Bone marrow (tissue), 2 donors: ENCODE data around the gene DMBT1.
"Not testable (repeated sequence)": the region's sequence is repeated elsewhere in the genome, so short reads cannot be mapped to it uniquely, and the experiment has no call there.

ENCODE experiments used
- DNase-seq, 2 donors: peaks; one replicate each; lab custom pipeline; 2025; lab: John Stamatoyannopoulos, UW

DMBT1 gene

GRCh38 chr10:122586070-122586469 is 25.5 kb downstream of the DMBT1 start:
- not testable (repeated sequence) for DNase-seq

GRCh38 chr10:122587098-122587760 is 26.7 kb downstream of the DMBT1 start:
- no peak for DNase-seq

GRCh38 chr10:122588381-122588780 is 27.8 kb downstream of the DMBT1 start:
- no peak for DNase-seq

- no peak for DNase-seq
Observed at GRCh38 chr10:122590153-122590552, 29.6 kb downstream of the DMBT1 start.

GRCh38 chr10:122591736-122592135 is 31.2 kb downstream of the DMBT1 start:
- DNase-seq: no peak

GRCh38 chr10:122592161-122592560 is 31.6 kb downstream of the DMBT1 start:
- no peak for DNase-seq

- DNase-seq: no peak
Observed at GRCh38 chr10:122617476-122618270, 57.1 kb downstream of the DMBT1 start.

- DNase-seq: no peak
Observed at GRCh38 chr10:122618461-122619165, 58.1 kb downstream of the DMBT1 start.

GRCh38 chr10:122620961-122621360 is 60.4 kb downstream of the DMBT1 start:
- DNase-seq: not testable (repeated sequence)

- no peak for DNase-seq
Observed at GRCh38 chr10:122624546-122624945, 64.0 kb downstream of the DMBT1 start.

- no peak for DNase-seq
Observed at GRCh38 chr10:122630526-122630925, 70.0 kb downstream of the DMBT1 start.

- DNase-seq: no peak
Observed at GRCh38 chr10:122632031-122632430, 71.5 kb downstream of the DMBT1 start.

GRCh38 chr10:122632576-122632975 is 72.0 kb downstream of the DMBT1 start:
- no peak for DNase-seq

- no peak for DNase-seq
Observed at GRCh38 chr10:122636953-122637352, 76.4 kb downstream of the DMBT1 start.

- DNase-seq: no peak
Observed at GRCh38 chr10:122637376-122637775, 76.8 kb downstream of the DMBT1 start.

- DNase-seq: no peak
Observed at GRCh38 chr10:122638106-122638505, 77.6 kb downstream of the DMBT1 start.

- DNase-seq: no peak
Observed at GRCh38 chr10:122639801-122640200, 79.2 kb downstream of the DMBT1 start.

- no peak for DNase-seq
Observed at GRCh38 chr10:122640921-122641320, 80.4 kb downstream of the DMBT1 start.

GRCh38 chr10:122642726-122643605 is 82.4 kb downstream of the DMBT1 start:
- DNase-seq: no peak

- no peak for DNase-seq
Observed at GRCh38 chr10:122643931-122644534, 83.5 kb downstream of the DMBT1 start.
